GM19455 (cell line): ENCODE data around the gene BTBD9.

Experiments
- ATAC-seq: cut with Tn5 transposase; IDR thresholded peaks from one replicate; pipeline ENCODE4 v1.9.1; 2021; ENCODE audit not compliant: unreplicated experiment

Gene BTBD9

DNA sequence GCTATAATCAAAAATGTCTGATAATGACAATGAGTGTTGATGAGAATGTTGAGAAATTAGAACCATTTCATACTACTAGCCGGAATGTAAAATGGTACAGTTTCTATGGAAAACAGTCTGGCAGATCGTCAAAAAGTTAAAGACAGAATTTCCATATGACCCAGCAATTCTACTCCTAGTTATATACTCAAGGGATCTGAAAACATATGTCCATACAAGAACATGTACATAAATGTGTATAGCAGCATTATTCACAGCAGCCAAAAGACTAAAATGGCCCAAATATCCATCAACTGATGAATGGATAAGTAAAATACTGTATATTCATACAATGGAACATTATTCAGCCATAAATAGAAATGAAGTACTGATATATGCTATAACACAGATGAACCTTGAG, 236.2 kb downstream of the BTBD9 start:
- no peak for ATAC-seq

DNA sequence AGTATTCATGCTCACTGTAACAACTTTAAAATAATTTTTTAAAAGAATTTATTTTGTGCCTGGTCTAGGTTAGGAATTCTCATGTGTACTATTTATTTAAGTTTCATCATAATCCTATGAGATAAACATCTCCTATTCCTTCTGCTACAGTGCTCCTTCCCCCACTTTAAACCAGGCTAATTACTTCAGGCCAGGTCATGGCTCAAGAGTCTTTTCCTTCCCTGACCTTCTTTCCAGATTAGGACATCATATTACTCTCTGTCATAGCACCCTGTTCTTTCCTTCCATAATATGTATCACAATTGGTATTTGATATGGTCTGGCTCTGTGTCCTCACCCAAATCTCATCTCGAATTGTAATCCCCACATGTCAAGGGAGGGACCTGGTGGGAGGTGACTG, 239.0 kb downstream of the BTBD9 start:
- no peak for ATAC-seq

DNA sequence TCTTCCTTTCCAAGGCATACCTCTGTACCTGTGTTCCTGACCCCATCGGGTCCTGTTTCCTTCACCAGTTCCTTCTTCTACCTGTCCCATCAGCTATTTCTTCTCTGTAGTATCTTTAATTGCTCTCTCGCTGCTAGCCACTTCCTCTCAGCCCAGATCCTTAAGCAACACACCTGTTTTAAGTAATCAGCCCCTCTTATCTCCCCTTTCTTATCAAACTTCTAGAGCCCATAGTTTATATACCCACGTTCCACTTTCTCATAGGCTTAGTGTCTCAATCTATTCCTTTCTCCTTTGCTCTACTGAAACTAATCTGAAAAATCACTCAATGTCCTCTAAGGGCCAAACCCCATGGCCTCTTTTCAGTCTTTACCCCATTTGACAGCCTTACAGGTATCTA, 239.6 kb downstream of the BTBD9 start:
- no peak for ATAC-seq

DNA sequence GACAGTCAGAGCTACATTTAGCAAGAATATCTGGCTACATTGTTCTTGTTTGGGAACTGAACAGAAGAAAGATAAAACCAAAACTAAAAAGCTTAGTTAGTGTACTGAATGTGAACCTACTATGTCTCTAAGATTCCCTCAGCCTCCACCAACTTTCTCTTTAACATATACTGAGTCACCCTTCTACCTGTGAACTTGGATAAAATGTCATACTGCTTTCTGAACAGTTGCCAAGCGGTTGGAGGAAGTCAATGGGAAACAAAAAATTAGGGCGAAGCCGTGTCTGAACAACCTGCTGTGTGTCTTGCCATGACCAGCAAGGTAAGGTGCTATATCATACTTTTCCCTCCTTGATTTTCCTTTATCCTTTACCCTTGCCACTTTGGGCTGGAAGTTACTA, 243.5 kb downstream of the BTBD9 start:
- no peak for ATAC-seq

DNA sequence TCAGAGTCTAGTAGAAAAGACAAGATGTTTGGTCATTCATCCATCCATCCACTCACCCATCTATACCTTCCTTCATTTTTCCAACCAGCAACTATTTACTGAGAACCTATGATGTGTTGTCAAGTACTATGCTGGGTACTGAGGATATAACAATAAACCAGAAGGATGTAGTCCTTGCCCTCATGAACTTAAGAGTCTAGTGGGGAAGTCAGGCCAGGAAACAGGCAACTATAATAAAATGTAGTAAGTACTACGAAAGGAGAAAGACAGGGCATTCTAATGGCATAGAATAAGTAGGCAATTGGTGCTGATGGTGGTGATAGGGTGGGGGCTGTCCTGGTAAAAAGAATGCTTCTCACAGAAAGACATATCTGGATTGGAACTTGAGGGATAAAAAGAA, 245.7 kb downstream of the BTBD9 start:
- no peak for ATAC-seq

DNA sequence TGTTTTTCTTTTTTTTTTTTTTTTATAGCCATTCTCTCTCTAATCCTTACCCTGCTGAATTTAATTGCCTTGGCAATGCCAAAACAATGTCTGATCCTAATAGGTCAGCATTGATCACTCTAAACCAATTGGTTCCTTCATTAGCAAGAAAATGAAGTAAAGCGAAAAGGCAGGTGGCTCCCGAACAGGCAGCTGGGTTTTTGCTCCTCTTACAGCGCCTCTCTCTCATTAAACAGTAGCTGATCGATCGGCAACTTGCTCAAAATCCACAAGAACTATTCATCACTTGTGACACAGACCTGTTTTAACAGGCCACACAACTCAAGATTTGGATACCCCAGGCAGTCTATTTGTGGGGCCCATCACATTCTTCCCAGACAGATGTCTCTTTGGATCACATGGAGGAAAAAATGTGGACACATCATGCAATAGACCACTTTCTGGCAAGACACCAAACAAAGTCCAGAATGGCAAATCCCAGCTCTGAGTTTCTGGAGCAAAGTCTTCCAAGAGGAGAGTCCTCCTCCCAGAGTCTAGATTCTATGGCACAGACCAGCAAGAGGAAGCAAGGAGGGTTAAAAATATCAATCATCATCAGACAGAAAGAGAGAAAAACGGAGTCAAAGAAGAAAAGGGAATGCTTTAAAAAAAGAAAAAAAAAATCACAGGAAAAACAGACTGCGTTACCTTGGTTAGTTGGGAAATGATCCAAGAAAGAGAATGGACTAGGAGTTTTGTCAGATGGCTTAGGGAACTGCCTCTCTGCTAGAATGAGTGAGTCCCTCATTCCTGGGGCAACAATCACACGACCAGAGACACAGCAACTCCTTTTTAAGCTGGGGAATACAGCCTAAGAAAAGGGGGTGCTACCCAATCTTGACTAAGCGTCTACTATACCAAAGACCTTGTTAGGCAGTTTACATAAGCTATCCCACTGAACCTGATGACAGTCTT, 247.8 kb downstream of the BTBD9 start:
- no peak for ATAC-seq

DNA sequence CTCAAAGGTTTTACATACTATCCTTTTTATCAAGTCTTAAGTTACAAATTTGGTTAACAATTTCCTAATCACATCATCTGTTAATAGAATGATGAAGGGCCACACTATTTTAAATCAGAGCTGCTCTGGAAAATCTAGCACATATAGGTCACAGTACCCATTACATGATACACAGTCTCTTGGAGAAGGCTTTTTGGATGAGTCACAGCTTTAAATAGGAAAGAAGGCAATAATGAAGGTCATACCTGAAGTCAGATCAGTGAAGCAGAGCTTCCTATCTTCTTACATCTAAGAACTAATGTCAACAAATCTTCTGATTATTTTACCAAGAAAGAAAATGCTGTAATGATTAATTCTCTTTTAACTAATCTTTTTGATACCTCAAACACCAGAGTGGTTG, 248.5 kb downstream of the BTBD9 start:
- ATAC-seq: no peak

DNA sequence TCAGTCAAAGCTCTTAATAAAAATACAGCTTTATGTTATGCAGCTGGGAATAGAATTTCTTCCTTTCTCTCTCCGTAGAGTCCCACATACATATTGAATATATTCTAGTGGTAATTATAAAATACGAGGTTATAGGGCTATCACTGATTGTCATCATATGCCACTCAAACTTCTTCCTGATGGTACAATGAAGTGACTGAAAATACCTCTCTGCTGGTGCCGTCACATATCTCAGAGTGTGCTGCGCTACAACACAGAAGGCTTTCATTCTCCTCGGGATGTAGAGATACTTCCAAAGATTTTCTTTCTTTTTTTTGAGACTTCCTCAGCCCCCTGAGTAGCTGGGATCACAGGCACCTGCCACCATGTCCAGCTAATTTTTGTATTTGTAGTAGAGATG, 249.9 kb downstream of the BTBD9 start:
- ATAC-seq: no peak

DNA sequence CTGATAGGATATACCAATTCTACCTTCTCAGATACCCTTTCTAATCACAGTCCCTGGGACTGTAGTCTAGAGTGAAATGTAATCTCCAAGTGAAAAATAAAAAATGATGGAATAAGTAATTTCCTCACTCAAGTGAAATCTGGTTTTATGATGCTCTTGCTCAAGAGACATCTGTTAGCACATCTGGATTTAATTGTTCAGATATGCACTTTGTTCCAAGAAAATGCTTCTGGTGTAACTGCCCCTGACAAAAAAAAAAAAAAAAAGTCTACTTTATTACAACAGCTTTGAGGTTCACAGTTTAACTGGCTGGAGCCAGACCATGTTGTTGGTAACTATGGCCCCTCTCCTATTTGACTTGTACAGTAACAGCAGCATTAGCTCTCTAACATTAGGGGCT, 251.8 kb downstream of the BTBD9 start:
- no peak for ATAC-seq

DNA sequence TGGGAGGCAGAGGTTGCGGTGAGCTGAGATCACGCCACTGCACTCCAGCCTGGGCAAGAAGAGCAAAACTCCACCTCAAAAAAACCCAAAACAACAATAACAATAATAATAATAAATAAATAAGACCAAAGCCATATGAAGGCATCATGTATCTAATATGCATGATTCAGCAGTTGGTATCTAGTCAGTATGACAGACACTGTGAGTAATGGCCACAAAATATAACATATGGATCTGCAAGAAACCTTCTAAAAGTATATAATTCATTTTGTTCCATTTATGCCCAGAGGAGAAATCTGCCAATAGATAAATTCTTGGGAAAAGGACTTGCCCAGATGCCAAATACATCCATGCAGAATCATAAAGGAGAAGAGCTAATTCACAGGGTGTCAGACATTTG, 252.3 kb downstream of the BTBD9 start:
- ATAC-seq: no peak

DNA sequence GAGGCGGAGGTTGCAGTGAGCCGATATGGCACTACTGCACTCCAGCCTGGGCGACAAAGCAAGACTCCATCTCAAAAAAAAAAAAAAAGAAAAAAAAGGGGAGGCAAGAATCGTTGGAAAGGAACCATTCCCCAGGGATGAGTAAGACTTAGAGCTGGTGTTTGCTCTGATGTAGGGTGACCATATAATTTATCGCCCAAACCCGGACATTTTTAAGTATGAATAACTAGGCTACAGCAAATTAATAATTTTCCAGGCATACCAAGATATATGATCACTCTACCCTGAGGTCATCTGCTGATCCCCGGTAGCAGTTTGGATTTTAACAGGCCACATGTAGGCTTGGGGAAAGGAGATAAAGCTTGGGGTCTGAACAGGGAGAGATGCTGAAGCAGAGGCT, 260.9 kb downstream of the BTBD9 start:
- ATAC-seq: no peak

DNA sequence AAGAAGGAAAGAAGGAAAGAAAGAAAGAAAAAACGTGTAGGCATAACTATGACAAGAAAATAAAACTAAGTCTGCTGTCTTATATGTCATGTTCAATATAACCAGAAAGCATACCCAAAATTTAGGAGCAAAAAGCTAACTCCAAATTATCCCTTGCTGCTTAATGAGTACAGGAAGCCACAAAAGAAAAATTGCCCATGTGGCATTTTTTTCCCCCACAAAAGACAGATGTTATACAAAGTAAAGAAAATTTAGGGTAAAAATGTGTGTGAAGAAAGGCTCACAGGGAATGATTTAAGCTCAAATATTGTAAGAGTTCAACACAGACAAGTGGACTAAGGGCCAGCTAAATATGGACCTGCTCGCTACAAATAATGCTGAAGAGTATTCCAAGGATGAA, 263.8 kb downstream of the BTBD9 start:
- ATAC-seq: no peak

DNA sequence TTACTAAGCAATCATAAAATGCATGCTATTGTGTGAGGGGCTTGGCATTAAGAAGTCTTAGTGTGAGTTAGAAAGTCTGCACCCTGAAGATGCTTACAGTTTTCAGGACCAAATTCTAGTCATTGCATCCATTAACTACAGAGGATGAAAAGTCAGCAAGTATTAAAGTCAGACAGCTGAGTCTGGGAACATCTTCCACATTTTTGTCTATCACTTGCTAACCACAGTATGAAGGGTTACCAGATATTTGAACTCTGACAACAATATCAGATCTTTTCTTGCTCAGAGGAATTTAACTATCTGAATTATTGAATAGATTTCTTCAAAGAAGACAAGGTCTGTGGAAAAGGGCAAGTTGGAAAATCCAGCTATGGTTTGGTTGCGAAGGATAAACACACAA, 264.4 kb downstream of the BTBD9 start:
- no peak for ATAC-seq

DNA sequence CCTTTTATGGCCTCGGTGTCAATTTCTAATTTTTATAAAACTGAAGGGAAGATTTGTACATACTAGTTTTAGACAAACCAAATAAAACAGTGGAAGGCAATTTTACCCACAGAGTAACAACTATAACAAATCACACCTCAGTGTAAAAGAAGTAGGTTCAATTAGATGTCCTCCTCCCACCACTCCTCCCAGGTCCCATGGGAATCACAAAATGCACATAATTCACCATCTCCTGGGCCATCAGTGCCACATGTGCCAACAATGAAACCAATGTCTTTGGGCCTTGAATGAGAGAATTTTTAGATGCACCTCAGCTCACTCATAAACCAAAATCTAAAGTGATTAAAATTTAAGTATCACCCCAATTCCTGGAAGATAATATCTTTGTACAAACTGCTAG, 267.8 kb downstream of the BTBD9 start:
- ATAC-seq: no peak

DNA sequence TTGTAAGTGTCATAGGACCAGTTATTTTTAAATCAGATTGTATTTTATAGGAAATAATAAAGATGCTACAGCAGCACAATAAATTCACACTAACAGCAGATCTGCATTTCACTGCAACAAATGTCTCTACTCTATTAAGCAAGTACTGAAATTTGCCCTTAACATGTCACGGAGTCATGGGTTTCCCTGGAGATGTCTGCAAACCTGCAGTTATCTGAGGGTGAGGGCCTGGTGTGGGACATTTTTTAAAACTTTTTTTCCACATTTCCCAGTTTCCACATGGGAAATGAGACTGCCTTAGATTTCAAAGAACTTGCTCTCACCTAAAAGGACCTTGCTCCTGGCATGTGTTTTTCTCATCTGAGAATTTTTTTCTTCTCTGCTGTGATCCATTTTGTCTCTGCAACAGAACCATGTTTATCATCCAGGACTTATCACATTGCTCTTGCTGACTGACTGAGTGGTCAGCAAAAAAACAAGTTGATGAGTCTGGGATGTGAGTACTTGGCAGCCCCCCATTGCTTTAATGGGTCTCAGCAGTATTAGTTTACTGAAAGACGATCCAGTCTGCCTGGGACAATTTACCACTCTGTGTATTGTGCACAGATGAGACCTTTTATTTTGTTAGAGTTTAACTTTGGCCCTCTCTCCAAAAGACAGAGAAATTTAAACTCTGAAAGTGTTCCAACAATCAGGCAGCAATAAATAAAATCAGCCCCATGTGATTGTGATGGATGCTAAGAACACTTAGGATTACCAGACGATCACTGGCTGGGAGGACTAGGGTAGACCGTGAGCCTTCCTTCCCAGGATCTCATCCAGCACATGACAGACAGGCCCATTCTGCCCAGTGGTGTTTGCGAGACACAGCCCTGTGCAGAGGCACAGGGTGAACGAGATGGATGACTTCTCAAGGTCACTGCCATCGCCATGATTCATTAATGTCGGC, 268.8 kb downstream of the BTBD9 start:
- no peak for ATAC-seq

DNA sequence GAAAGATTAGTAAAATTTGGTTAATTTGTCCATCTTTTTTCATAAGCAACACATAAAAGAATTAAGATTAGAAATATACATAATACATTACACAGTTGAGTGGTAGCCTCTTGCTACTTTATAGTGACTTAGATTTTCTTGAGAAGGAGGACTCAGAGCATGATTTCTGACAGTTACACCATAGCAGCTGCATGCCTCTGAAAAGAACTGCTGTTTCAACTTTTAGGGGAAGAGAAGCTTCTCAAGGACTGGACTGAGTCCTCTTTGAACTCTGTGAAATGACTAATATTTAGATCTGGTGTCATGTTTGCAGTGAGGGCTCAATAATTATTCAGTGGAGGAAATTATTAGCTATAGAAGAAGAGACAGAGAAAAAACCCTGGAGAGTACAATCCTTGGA, 272.5 kb downstream of the BTBD9 start:
- no peak for ATAC-seq

DNA sequence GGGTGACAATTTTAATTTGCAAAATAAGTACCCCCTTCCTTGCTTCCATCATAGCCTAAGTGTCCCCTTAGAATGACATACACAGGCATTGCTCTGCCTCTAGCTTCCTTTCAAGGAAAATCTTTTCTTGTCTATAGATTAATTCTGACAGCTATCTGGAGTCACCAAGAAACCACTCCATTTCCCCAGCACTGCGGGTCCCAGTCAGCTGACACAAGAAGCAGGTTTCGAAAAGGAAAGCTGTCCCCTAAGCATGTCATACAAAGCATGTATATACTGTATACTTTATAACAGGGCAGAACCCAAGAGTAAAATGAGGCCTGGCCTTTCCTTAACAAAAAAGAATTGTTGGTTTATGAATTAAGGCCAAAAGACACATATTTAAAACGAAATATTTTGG, 273.5 kb downstream of the BTBD9 start:
- no peak for ATAC-seq

DNA sequence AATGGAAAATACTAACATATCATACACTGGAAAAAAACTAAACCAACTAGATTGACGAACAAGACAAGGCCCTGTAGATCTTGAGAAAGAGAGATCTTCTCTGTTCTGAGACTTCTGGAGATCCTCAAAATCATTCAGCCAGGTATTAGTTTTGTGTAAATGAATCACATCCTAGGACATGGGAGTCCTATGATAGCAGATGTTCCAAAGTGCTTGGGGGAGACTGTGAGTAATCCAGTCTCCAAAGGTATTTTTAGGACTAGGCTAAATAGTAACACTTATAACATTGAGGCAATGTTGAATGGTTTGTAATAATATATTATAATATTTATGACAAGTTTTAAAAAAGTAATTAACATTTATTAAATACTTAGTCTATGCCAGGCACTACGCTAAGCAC, 275.0 kb downstream of the BTBD9 start:
- no peak for ATAC-seq

DNA sequence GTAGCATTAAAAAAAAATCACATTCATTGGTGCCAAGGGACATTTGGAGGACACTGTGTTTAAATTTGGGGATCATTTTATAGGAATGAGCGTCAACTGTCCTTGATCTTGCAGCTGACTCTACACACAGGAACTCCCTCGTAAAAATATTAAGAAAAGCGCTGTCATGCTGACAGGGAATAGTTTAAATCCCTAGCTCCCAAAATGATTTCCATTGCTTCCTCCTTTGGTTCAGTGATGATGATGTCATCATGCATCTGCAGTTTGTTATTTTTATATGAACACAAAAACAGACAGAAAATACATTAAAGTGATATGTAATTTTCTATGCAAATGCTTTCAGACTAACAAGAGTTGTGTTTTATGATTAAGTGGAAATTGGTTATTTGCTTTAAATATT, 275.6 kb downstream of the BTBD9 start:
- no peak for ATAC-seq

DNA sequence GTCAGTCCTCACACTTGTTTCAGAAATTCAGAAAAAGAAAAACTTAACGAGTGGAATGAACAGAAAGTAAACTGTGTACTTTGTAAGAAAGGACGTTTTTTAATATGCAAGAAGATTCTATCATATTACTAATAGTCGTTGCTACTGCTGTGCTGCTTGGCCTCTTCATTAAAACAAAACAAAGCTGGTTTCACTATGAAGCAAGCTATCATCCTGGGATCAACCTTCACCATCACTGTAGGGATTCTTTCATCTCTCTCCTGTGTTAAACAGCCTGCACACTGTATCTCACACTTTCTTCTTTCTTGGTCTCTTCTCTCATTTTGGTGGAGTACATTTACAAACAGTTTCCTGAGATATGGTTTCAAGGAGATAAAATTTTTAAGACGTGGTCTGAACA, 284.2 kb downstream of the BTBD9 start:
- no peak for ATAC-seq

DNA sequence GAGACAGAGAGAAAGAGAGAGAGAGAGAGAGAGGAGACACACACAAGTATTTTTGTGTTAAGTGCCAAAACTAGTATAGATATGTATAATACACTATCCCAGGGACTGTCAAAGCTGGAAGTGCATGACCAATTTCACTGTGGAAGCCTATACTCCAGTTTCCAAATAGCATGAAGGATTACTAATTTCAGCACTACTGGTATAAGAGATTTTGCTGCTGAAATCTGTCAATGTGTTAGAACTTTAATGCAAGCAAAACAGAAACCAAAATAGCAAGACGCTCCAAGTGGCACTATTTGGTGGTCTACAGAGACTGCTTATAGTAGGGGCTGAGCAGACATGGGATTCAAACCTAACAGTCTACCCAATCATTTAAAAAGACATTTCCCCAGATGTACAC, 284.8 kb downstream of the BTBD9 start:
- no peak for ATAC-seq

DNA sequence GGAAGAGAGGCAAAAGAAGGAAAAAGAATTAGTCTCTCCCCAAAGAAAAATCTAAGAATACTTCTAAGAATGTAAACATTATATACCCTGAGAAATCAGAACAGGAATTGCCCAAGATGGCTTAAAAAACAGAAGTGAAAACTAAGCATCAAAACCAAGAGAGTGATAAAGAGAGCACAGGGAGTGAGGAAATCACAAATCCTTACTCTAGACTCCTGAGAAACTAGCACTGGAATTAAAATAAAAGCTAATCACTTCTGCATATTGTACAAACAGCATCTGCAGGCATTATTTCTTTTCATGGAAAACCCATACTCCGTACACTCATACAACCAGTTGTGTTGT, 285.7 kb downstream of the BTBD9 start:
- no peak for ATAC-seq
